GM10248 (cell line): ENCODE measurements around the gene TMEM141.

Source experiments
- CTCF ChIA-PET: fragments of 300-600 bp; sonication (Branson Sonifier 250); formaldehyde crosslinking; extraction: SDS; loops from one replicate; lab custom pipeline; 2021; ENCODE audit warnings: antibody characterized with exemption; lab: Yijun Ruan, JAX
- POLR2A ChIA-PET: fragments of 350-650 bp; sonication (Branson Sonifier 250); formaldehyde crosslinking; extraction: SDS; loops from one replicate; lab custom pipeline; 2020; ENCODE audit warnings: antibody characterized with exemption; lab: Yijun Ruan, JAX
- DNase-seq: peaks from one replicate; pipeline ENCODE4 v3.0.0; 2012; ENCODE audit errors: extremely low spot score
- CTCF ChIP-seq: IDR thresholded peaks from 2 replicates; pipeline ENCODE4 v1.5.1; 2012; ENCODE audit warnings: mild to moderate bottlenecking, low read depth; ENCODE audit errors: extremely low read depth, missing control alignments, control extremely low read depth

TMEM141 gene

GRCh38 chr9:136773386-136774044 is 17.6 kb upstream of the TMEM141 start:
- peak; percentile 39 for DNase-seq
- POLR2A ChIA-PET, result no interaction called here
- CTCF ChIA-PET, result no interaction called here
- TF ChIP-seq CTCF, result no peak

- TF ChIP-seq CTCF, result no peak
- POLR2A ChIA-PET, result no interaction called here
- DNase-seq, result peak; percentile 1
- CTCF ChIA-PET, result interaction anchor here (1.0 to 1.8 kb wide), 5 partner anchors 8 to 261 kb away, joined by 3 to 8 read pairs (median 6); partner anchors contain the start of gene AJM1
Measured at GRCh38 chr9:136774416-136775045, 16.6 kb upstream of the TMEM141 start.

- peak; percentile 2 for DNase-seq
- no peak for TF ChIP-seq CTCF
- CTCF ChIA-PET, result interaction anchor here (1.0 to 1.8 kb wide), 5 partner anchors 9 to 260 kb away, joined by 3 to 8 read pairs (median 6); partner anchors contain the start of gene AJM1
- POLR2A ChIA-PET, result no interaction called here
Measured at GRCh38 chr9:136775191-136775590, 16.0 kb upstream of the TMEM141 start.

GRCh38 chr9:136776947-136777346 is 14.2 kb upstream of the TMEM141 start:
- TF ChIP-seq CTCF, result no peak
- CTCF ChIA-PET, result interaction anchor here (0.6 to 8.7 kb wide), 12 partner anchors 10 to 460 kb away, joined by 3 to 79 read pairs (median 8); partner anchors contain the start of genes LCN8 and TMEM141
- DNase-seq, result peak; percentile 2
- POLR2A ChIA-PET, result no interaction called here

- POLR2A ChIA-PET, result interaction anchor here (0.6 to 0.7 kb wide), 2 partner anchors 49 to 377 kb away, joined by 5 read pairs; no protein-coding TSS in a partner anchor
- TF ChIP-seq CTCF, result no peak
- no peak for DNase-seq
- CTCF ChIA-PET, result interaction anchor here (0.6 to 8.7 kb wide), 16 partner anchors 10 to 459 kb away, joined by 3 to 79 read pairs (median 6); partner anchors contain the start of genes LCN15, LCN8, NPDC1 and TMEM141
Measured at GRCh38 chr9:136777359-136777758, 13.8 kb upstream of the TMEM141 start.

- DNase-seq, result no peak
- POLR2A ChIA-PET, result no interaction called here
- TF ChIP-seq CTCF, result no peak
- CTCF ChIA-PET, result interaction anchor here (1.2 to 8.7 kb wide), 4 partner anchors 9 to 249 kb away, joined by 6 to 79 read pairs (median 12); no protein-coding TSS in a partner anchor
Measured at GRCh38 chr9:136779808-136780207, 11.3 kb upstream of the TMEM141 start.
